ENCODE results near the gene SPSB2. TPM values are rescaled to one million over a fixed set of nuclear protein-coding genes. Genes with fewer than 3 reads are reported as not detected.
"Not testable (repeated sequence)": the region's sequence is repeated elsewhere in the genome, so short reads cannot be mapped to it uniquely, and the experiment has no call there.

SPSB2 gene
- total RNA-seq, 1 donor from 2014 or later, result 7.9 TPM

- FAIRE-seq (no peak), DNase-seq (ENCODE audit: low read depth) (no peak)
- Histone ChIP-seq H3K36me3 (ENCODE audit: control insufficient read depth, insufficient read depth, low read length) (no peaks in the 10 kb centered on the region), H3K27me3 (ENCODE audit: control insufficient read depth, insufficient read depth, low read length) (no peaks in the 10 kb centered on the region), H3K4me3 (ENCODE audit: low read depth, low read length) (no peak overlapping the region)
- TF ChIP-seq CTCF (IDR thresholded peaks at IDR 0.05; ENCODE audit: insufficient read depth, low read length, severe bottlenecking), result no peak
Observed at GRCh38 chr12:6902448-6902847, 29.3 kb upstream of the SPSB2 start.

- Histone ChIP-seq H3K4me3 (ENCODE audit: low read depth, low read length) (no peak overlapping the region), H3K36me3 (ENCODE audit: control insufficient read depth, insufficient read depth, low read length) (no peaks in the 10 kb centered on the region), H3K27me3 (ENCODE audit: control insufficient read depth, insufficient read depth, low read length) (no peaks in the 10 kb centered on the region)
- FAIRE-seq (no peak), DNase-seq (ENCODE audit: low read depth) (no peak)
- TF ChIP-seq CTCF (IDR thresholded peaks at IDR 0.05; ENCODE audit: insufficient read depth, low read length, severe bottlenecking), result no peak
Observed at GRCh38 chr12:6899837-6900519, 26.9 kb upstream of the SPSB2 start.

- peak; percentile 44 for DNase-seq (ENCODE audit: low read depth)
- Histone ChIP-seq H3K27me3 (ENCODE audit: control insufficient read depth, insufficient read depth, low read length) (no peaks in the 10 kb centered on the region), H3K4me3 (ENCODE audit: low read depth, low read length) (no peak overlapping the region), H3K36me3 (ENCODE audit: control insufficient read depth, insufficient read depth, low read length) (no peaks in the 10 kb centered on the region)
- no peak for FAIRE-seq
- TF ChIP-seq CTCF (IDR thresholded peaks at IDR 0.05; ENCODE audit: insufficient read depth, low read length, severe bottlenecking), result no peak
Observed at GRCh38 chr12:6899427-6899826, 26.3 kb upstream of the SPSB2 start.

GRCh38 chr12:6896846-6897435 lies 23.8 kb upstream of the SPSB2 start:
- no peak overlapping the region for H3K4me3 ChIP-seq (ENCODE audit: low read depth, low read length)
- no peak for DNase-seq (ENCODE audit: low read depth)
- H3K27me3 ChIP-seq (ENCODE audit: control insufficient read depth, insufficient read depth, low read length), result no peaks in the 10 kb centered on the region
- FAIRE-seq, result no peak
- TF ChIP-seq CTCF (IDR thresholded peaks at IDR 0.05; ENCODE audit: insufficient read depth, low read length, severe bottlenecking), result no peak
- no peaks in the 10 kb centered on the region for H3K36me3 ChIP-seq (ENCODE audit: control insufficient read depth, insufficient read depth, low read length)

- no peak for FAIRE-seq
- DNase-seq (ENCODE audit: low read depth), result no peak
- Histone ChIP-seq H3K4me3 (ENCODE audit: low read depth, low read length) (no peak overlapping the region), H3K27me3 (ENCODE audit: control insufficient read depth, insufficient read depth, low read length) (no peaks in the 10 kb centered on the region), H3K36me3 (ENCODE audit: control insufficient read depth, insufficient read depth, low read length) (no peaks in the 10 kb centered on the region)
- no peak for TF ChIP-seq CTCF (IDR thresholded peaks at IDR 0.05; ENCODE audit: insufficient read depth, low read length, severe bottlenecking)
Observed at GRCh38 chr12:6894321-6894720, 21.2 kb upstream of the SPSB2 start.

- DNase-seq (ENCODE audit: low read depth); H3K36me3 ChIP-seq (ENCODE audit: control insufficient read depth, insufficient read depth, low read length); H3K27me3 ChIP-seq (ENCODE audit: control insufficient read depth, insufficient read depth, low read length); FAIRE-seq; H3K4me3 ChIP-seq (ENCODE audit: low read depth, low read length): not testable (repeated sequence)
Observed at GRCh38 chr12:6892683-6893082, 19.6 kb upstream of the SPSB2 start.

Measured in bronchial epithelial cell (primary cell).